Naive thymus-derived CD4-positive, alpha-beta T cell (primary cell): ENCODE data around the gene CLDN18. TPM values are rescaled to one million over a fixed set of nuclear protein-coding genes. Genes with fewer than 3 reads are reported as not detected.

Experiments
- ATAC-seq: fragments of 150-1000 bp; cut with Tn5 transposase; 2 replicates; pipeline ENCODE4 v1.10.0; 2021; ENCODE audit warnings: mild to moderate bottlenecking, moderate library complexity
- CTCF ChIA-PET: fragments of 350-600 bp; sonication (Branson Sonifier 250); formaldehyde crosslinking; loops from one replicate; lab custom pipeline; 2021; ENCODE audit warnings: antibody characterized with exemption; lab: Charles Lee
- POLR2A ChIA-PET: fragments of 350-600 bp; sonication (Branson Sonifier 250); formaldehyde crosslinking; loops from one replicate; lab custom pipeline; 2021; ENCODE audit warnings: antibody characterized with exemption, inconsistent platforms; lab: Charles Lee
- DNase-seq, 9 donors: peaks; one replicate each; pipeline versions ENCODE4 v3.0.0 to v3.0.0-alpha.2; 2020 to 2022; ENCODE audit warnings: mixed read lengths in 1 of 9
- H3K27ac ChIP-seq: one replicate; pipeline ENCODE4 v1.7.0; 2013; ENCODE audit warnings: mild to moderate bottlenecking, low read depth, low read length, moderate library complexity
- H3K27me3 ChIP-seq, 2 donors: one replicate each; pipeline ENCODE4 v1.7.0; 2013; ENCODE audit warnings: low read length in 2 of 2, mild to moderate bottlenecking in 2 of 2, moderate library complexity in 2 of 2; ENCODE audit not compliant: control insufficient read depth in 2 of 2, insufficient read depth in 2 of 2
- H3K36me3 ChIP-seq, 3 experiments: 1 replicate in 2 of 3; 2 replicates in 1 of 3; pipeline ENCODE4 v1.7.0; 2013; ENCODE audit warnings: low read length in 3 of 3, mild to moderate bottlenecking in 3 of 3, moderate library complexity in 1 of 3; ENCODE audit not compliant: insufficient read depth in 3 of 3, control insufficient read depth in 2 of 3
- H3K4me1 ChIP-seq, 2 donors: one replicate each; pipeline ENCODE4 v1.7.0; 2013; ENCODE audit warnings: low read length in 2 of 2, mild to moderate bottlenecking in 2 of 2, moderate library complexity in 1 of 2; ENCODE audit not compliant: control insufficient read depth in 2 of 2, insufficient read depth in 2 of 2
- H3K4me3 ChIP-seq: 2 replicates; pipeline ENCODE4 v1.7.0; 2013; ENCODE audit warnings: mild to moderate bottlenecking, low read length
- H3K9me3 ChIP-seq, 3 experiments: 1 replicate in 2 of 3; 2 replicates in 1 of 3; pipeline ENCODE4 v1.7.0; 2013; ENCODE audit warnings: low read length in 3 of 3; ENCODE audit not compliant: control insufficient read depth in 2 of 3
- H3K27ac Mint-ChIP-seq, 9 donors: one replicate each; pipeline ENCODE4 v1.8.0; 2020 to 2022; ENCODE audit warnings: mixed read lengths in 9 of 9, mild to moderate bottlenecking in 8 of 9, moderate library complexity in 5 of 9, inconsistent platforms in 2 of 9
- H3K27me3 Mint-ChIP-seq, 5 donors: one replicate each; pipeline ENCODE4 v1.8.0; 2021 to 2022; ENCODE audit warnings: mixed read lengths in 5 of 5, mild to moderate bottlenecking in 1 of 5
- H3K36me3 Mint-ChIP-seq, 5 donors: one replicate each; pipeline ENCODE4 v1.8.0; 2020 to 2022; ENCODE audit warnings: mixed read lengths in 5 of 5, mild to moderate bottlenecking in 3 of 5, inconsistent platforms in 1 of 5
- H3K4me1 Mint-ChIP-seq, 7 donors: one replicate each; pipeline ENCODE4 v1.8.0; 2020 to 2022; ENCODE audit warnings: mixed read lengths in 7 of 7, mild to moderate bottlenecking in 3 of 7, inconsistent platforms in 1 of 7
- H3K4me3 Mint-ChIP-seq, 10 donors: one replicate each; pipeline ENCODE4 v1.8.0; 2020 to 2022; ENCODE audit warnings: mild to moderate bottlenecking in 10 of 10, mixed read lengths in 10 of 10, moderate library complexity in 6 of 10, inconsistent platforms in 2 of 10
- H3K9me3 Mint-ChIP-seq, 11 donors: one replicate each; pipeline ENCODE4 v1.8.0; 2020 to 2022; ENCODE audit warnings: mixed read lengths in 11 of 11, mild to moderate bottlenecking in 4 of 11, inconsistent platforms in 1 of 11, moderate library complexity in 1 of 11
- intact Hi-C, 2 donors: fragments of 100-400 bp; cut with micrococcal nuclease; formaldehyde crosslinking; loops; one replicate each; pipeline ENCODE4 v1.15.1; 2023
- polyA plus RNA-seq, 2 donors: library from polyadenylated mRNA; unstranded; fragments of 300-500 nt; fragmentation: Illumina TruSeq; gene quantifications; one replicate each; pipeline ENCODE4 v1.2.3, GENCODE V29; 2021
- total RNA-seq, 6 experiments: library from RNA in 5 of 6; stranded (reverse) in 5 of 6; gene quantifications; 1 replicate in 5 of 6; 2 replicates in 1 of 6; pipeline ENCODE4 v1.2.3 and lab custom pipeline; 2021 to 2026

Gene CLDN18
- total and polyA plus RNA-seq, 7 experiments from 2014 or later, result not detected

- POLR2A ChIA-PET, result no interaction called here
These were observed 44.1 kb downstream of the CLDN18 start for GRCh38 chr3:138054057-138054456.

GRCh38 chr3:138057384-138057783, 47.4 kb downstream of the CLDN18 start:
- Mint-ChIP-seq H3K27ac (no peak overlapping the region), H3K4me1 (no peaks in the 10 kb centered on the region), H3K4me3 (no peak overlapping the region), H3K9me3 (no peaks in the 10 kb centered on the region), H3K27me3 (peaks cover 19 to 33% (median 29%) of the 10 kb centered on the region in 5 donors), H3K36me3 (no peaks in the 10 kb centered on the region)
- H3K4me1 ChIP-seq, result no peaks in the 10 kb centered on the region
- CTCF ChIA-PET, result no interaction called here
- no peaks in the 10 kb centered on the region for H3K36me3 ChIP-seq
- ATAC-seq, result no peak
- peaks cover 0 to 3% of the 10 kb centered on the region in 2 donors for H3K27me3 ChIP-seq
- POLR2A ChIA-PET, result no interaction called here
- DNase-seq, result no peak
- H3K4me3 ChIP-seq, result no peak overlapping the region
- H3K9me3 ChIP-seq, result no peaks in the 10 kb centered on the region
- no peak overlapping the region for H3K27ac ChIP-seq
- intact Hi-C loops, result loop anchor here in 1 of 2 donors (10.0 kb wide), 1 partner anchor 1983 kb away; no protein-coding TSS in a partner anchor

More at GRCh38 chr3:138054057-138054456, 44.1 kb downstream of the CLDN18 start:
- H3K27me3 ChIP-seq, result peaks cover 0 to 3% of the 10 kb centered on the region in 2 donors
- intact Hi-C loops, result loop anchor here in 1 of 2 donors (10.0 kb wide), 1 partner anchor 1979 kb away; no protein-coding TSS in a partner anchor
- DNase-seq, result no peak
- Mint-ChIP-seq H3K4me3 (no peak overlapping the region), H3K36me3 (no peaks in the 10 kb centered on the region), H3K27me3 (peaks cover 26 to 54% (median 39%) of the 10 kb centered on the region in 5 donors), H3K4me1 (peaks cover 0 to 3% (median 0%) of the 10 kb centered on the region in 7 donors), H3K9me3 (peaks cover 0 to 3% (median 0%) of the 10 kb centered on the region in 11 donors), H3K27ac (no peak overlapping the region)
- CTCF ChIA-PET, result interaction anchor here (0.6 kb wide), 1 partner anchor 11 kb away, joined by 3 read pairs; no protein-coding TSS in a partner anchor
- no peak for ATAC-seq
- no peaks in the 10 kb centered on the region for H3K36me3 ChIP-seq
- no peak overlapping the region for H3K4me3 ChIP-seq
- H3K27ac ChIP-seq, result no peak overlapping the region
- H3K9me3 ChIP-seq, result no peaks in the 10 kb centered on the region
- no peaks in the 10 kb centered on the region for H3K4me1 ChIP-seq

GRCh38 chr3:138059261-138059660, 49.3 kb downstream of the CLDN18 start:
- H3K4me3 Mint-ChIP-seq, result no peak overlapping the region
- intact Hi-C loops, result loop anchor here in 1 of 2 donors (10.0 kb wide), 1 partner anchor 1984 kb away; no protein-coding TSS in a partner anchor
- CTCF ChIA-PET, result no interaction called here
- no peaks in the 10 kb centered on the region for H3K36me3 ChIP-seq
- no peaks in the 10 kb centered on the region for H3K9me3 ChIP-seq
- H3K9me3 Mint-ChIP-seq, result no peaks in the 10 kb centered on the region
- ATAC-seq, result no peak
- peaks cover 0 to 2% (median 0%) of the 10 kb centered on the region in 7 donors for H3K4me1 Mint-ChIP-seq
- no peak overlapping the region for H3K4me3 ChIP-seq
- H3K4me1 ChIP-seq, result no peaks in the 10 kb centered on the region
- H3K27me3 ChIP-seq, result peaks cover 0 to 3% of the 10 kb centered on the region in 2 donors
- no peaks in the 10 kb centered on the region for H3K36me3 Mint-ChIP-seq
- POLR2A ChIA-PET, result no interaction called here
- no peak overlapping the region for H3K27ac Mint-ChIP-seq
- H3K27ac ChIP-seq, result no peak overlapping the region
- DNase-seq, result no peak
- H3K27me3 Mint-ChIP-seq, result peaks cover 11 to 26% (median 14%) of the 10 kb centered on the region in 5 donors

- POLR2A ChIA-PET, result no interaction called here
- intact Hi-C loops, result no loop called here
- Histone ChIP-seq H3K36me3 (no peaks in the 10 kb centered on the region), H3K27me3 (no peaks in the 10 kb centered on the region), H3K9me3 (no peaks in the 10 kb centered on the region), H3K4me1 (no peaks in the 10 kb centered on the region), H3K27ac (no peak overlapping the region), H3K4me3 (no peak overlapping the region)
- CTCF ChIA-PET, result no interaction called here
- Mint-ChIP-seq H3K27me3 (peaks cover 0 to 16% (median 4%) of the 10 kb centered on the region in 5 donors), H3K36me3 (no peaks in the 10 kb centered on the region), H3K27ac (no peak overlapping the region), H3K4me3 (no peak overlapping the region), H3K4me1 (peaks cover 0 to 2% (median 0%) of the 10 kb centered on the region in 7 donors), H3K9me3 (no peaks in the 10 kb centered on the region)
- ATAC-seq (no peak), DNase-seq (no peak)
These were observed 50.8 kb downstream of the CLDN18 start for GRCh38 chr3:138060792-138061191.

GRCh38 chr3:138062037-138062436, 52.1 kb downstream of the CLDN18 start:
- no peaks in the 10 kb centered on the region for H3K9me3 Mint-ChIP-seq
- ChIA-PET POLR2A (no interaction called here), CTCF (interaction anchor here (0.6 kb wide), 1 partner anchor 861 kb away, joined by 3 read pairs; no protein-coding TSS in a partner anchor)
- H3K4me3 Mint-ChIP-seq, result no peak overlapping the region
- Histone ChIP-seq H3K9me3 (no peaks in the 10 kb centered on the region), H3K27me3 (no peaks in the 10 kb centered on the region), H3K4me1 (no peaks in the 10 kb centered on the region), H3K27ac (no peak overlapping the region), H3K4me3 (no peak overlapping the region), H3K36me3 (no peaks in the 10 kb centered on the region)
- H3K27me3 Mint-ChIP-seq, result peaks cover 0 to 12% (median 0%) of the 10 kb centered on the region in 5 donors
- no peaks in the 10 kb centered on the region for H3K36me3 Mint-ChIP-seq
- no peak overlapping the region for H3K27ac Mint-ChIP-seq
- intact Hi-C loops, result no loop called here
- ATAC-seq, result no peak
- DNase-seq, result no peak
- peaks cover 0 to 8% (median 0%) of the 10 kb centered on the region in 7 donors for H3K4me1 Mint-ChIP-seq

GRCh38 chr3:138062626-138063025, 52.7 kb downstream of the CLDN18 start:
- no peak for ATAC-seq
- Mint-ChIP-seq H3K4me3 (no peak overlapping the region), H3K9me3 (no peaks in the 10 kb centered on the region), H3K36me3 (no peaks in the 10 kb centered on the region), H3K4me1 (peaks cover 0 to 8% (median 0%) of the 10 kb centered on the region in 7 donors), H3K27ac (no peak overlapping the region), H3K27me3 (peaks cover 0 to 8% (median 0%) of the 10 kb centered on the region in 5 donors)
- no peaks in the 10 kb centered on the region for H3K27me3 ChIP-seq
- no peak for DNase-seq
- H3K27ac ChIP-seq, result no peak overlapping the region
- H3K9me3 ChIP-seq, result no peaks in the 10 kb centered on the region
- intact Hi-C loops, result no loop called here
- H3K36me3 ChIP-seq, result no peaks in the 10 kb centered on the region
- no peaks in the 10 kb centered on the region for H3K4me1 ChIP-seq
- ChIA-PET CTCF (no interaction called here), POLR2A (no interaction called here)
- H3K4me3 ChIP-seq, result no peak overlapping the region

- DNase-seq (no peak), ATAC-seq (no peak)
- Histone ChIP-seq H3K4me3 (no peak overlapping the region), H3K27ac (no peak overlapping the region), H3K36me3 (no peaks in the 10 kb centered on the region), H3K4me1 (no peaks in the 10 kb centered on the region), H3K9me3 (no peaks in the 10 kb centered on the region), H3K27me3 (no peaks in the 10 kb centered on the region)
- Mint-ChIP-seq H3K9me3 (no peaks in the 10 kb centered on the region), H3K36me3 (no peaks in the 10 kb centered on the region), H3K4me1 (peaks cover 0 to 8% (median 0%) of the 10 kb centered on the region in 7 donors), H3K4me3 (no peak overlapping the region), H3K27ac (no peak overlapping the region), H3K27me3 (peaks cover 0 to 4% (median 0%) of the 10 kb centered on the region in 5 donors)
- ChIA-PET CTCF (no interaction called here), POLR2A (no interaction called here)
- intact Hi-C loops, result no loop called here
These were observed 53.5 kb downstream of the CLDN18 start for GRCh38 chr3:138063416-138063815.
